ENCODE results near the gene OGT.
"Not testable (repeated sequence)": the region's sequence is repeated elsewhere in the genome, so short reads cannot be mapped to it uniquely, and the experiment has no call there.

OGT gene

GRCh38 chrX:71603618-71604017, 70.7 kb downstream of the OGT start:
- no peak overlapping the region for H3K9ac ChIP-seq (ENCODE audit: low read depth, low read length)
- no peak overlapping the region for H3K4me3 ChIP-seq (ENCODE audit: low read depth, low read length)
- H3K9me3 ChIP-seq (ENCODE audit: control insufficient read depth, insufficient read depth, low read length): no peaks in the 10 kb centered on the region
- peaks cover 5% of the 10 kb centered on the region for H3K36me3 ChIP-seq (ENCODE audit: control insufficient read depth, insufficient read depth, low read length)
- H3K27me3 ChIP-seq (ENCODE audit: control insufficient read depth, insufficient read depth, low read length): no peaks in the 10 kb centered on the region
- H3K4me1 ChIP-seq (ENCODE audit: control insufficient read depth, insufficient read depth, low read length): no peaks in the 10 kb centered on the region

DNA sequence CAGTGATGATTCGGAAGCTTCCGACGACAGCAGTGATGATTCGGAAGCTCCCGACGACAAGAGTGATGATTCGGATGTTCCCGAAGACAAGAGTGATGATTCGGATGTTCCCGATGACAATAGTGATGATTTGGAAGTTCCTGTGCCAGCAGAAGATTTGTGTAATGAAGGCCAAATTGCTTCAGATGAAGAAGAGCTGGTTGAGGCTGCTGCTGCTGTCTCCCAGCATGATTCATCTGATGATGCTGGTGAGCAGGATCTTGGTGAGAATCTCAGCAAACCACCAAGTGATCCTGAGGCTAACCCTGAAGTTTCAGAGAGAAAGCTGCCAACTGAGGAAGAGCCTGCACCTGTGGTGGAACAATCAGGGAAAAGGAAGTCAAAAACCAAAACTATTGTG, 71.2 kb downstream of the OGT start:
- Histone ChIP-seq H3K36me3 (ENCODE audit: control insufficient read depth, insufficient read depth, low read length) (peaks cover 5% of the 10 kb centered on the region), H3K27me3 (ENCODE audit: control insufficient read depth, insufficient read depth, low read length) (no peaks in the 10 kb centered on the region), H3K4me3 (ENCODE audit: low read depth, low read length) (no peak overlapping the region), H3K9ac (ENCODE audit: low read depth, low read length) (no peak overlapping the region), H3K4me1 (ENCODE audit: control insufficient read depth, insufficient read depth, low read length) (no peaks in the 10 kb centered on the region), H3K9me3 (ENCODE audit: control insufficient read depth, insufficient read depth, low read length) (no peaks in the 10 kb centered on the region)

DNA sequence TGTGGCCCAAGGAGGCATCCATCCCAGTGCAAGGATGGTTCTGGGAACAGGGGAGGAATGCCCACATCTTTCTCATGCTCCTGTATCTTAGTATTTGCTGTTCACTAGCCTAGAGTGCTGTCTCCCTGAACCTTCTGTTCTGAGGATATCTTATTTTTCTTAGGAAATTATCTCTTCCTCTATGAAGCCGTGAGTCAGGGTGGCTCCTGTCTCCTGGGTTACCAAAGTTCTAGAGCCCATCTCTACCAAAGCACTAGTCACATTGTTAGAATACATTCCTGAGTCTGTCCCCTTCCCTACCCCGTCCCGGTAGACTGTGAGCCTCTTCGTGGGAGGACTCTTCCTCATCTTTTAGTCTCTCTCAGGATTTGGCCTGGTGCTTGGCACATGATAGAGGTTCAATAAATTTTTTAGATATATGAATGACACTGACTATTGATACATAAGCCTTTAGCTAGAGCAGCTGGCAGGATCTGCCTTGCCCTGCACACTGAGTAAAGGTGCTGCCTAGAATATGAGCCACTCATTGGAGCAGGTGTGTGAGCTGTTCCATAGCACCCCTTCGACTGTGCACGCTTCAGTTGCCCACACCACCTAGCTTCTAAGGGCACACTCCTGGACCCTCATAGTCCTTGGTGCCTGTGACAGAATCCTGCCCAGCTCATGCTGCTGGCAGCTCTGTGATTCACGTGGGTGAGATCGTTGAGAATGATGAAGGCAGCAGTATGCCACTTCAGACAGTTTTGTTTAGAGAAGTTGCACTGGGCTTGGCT, 72.1 kb downstream of the OGT start:
- H3K4me1 ChIP-seq (ENCODE audit: control insufficient read depth, insufficient read depth, low read length): no peaks in the 10 kb centered on the region
- no peak overlapping the region for H3K9ac ChIP-seq (ENCODE audit: low read depth, low read length)
- peaks cover 5% of the 10 kb centered on the region for H3K36me3 ChIP-seq (ENCODE audit: control insufficient read depth, insufficient read depth, low read length)
- no peak overlapping the region for H3K4me3 ChIP-seq (ENCODE audit: low read depth, low read length)
- no peaks in the 10 kb centered on the region for H3K27me3 ChIP-seq (ENCODE audit: control insufficient read depth, insufficient read depth, low read length)
- no peaks in the 10 kb centered on the region for H3K9me3 ChIP-seq (ENCODE audit: control insufficient read depth, insufficient read depth, low read length)

- H3K9me3 ChIP-seq (ENCODE audit: control insufficient read depth, insufficient read depth, low read length): no peaks in the 10 kb centered on the region
- peaks cover 5% of the 10 kb centered on the region for H3K36me3 ChIP-seq (ENCODE audit: control insufficient read depth, insufficient read depth, low read length)
- H3K4me1 ChIP-seq (ENCODE audit: control insufficient read depth, insufficient read depth, low read length): no peaks in the 10 kb centered on the region
- H3K27me3 ChIP-seq (ENCODE audit: control insufficient read depth, insufficient read depth, low read length): no peaks in the 10 kb centered on the region
- H3K4me3 ChIP-seq (ENCODE audit: low read depth, low read length): no peak overlapping the region
- H3K9ac ChIP-seq (ENCODE audit: low read depth, low read length): no peak overlapping the region
These were observed 73.8 kb downstream of the OGT start for GRCh38 chrX:71606536-71607216.

GRCh38 chrX:71607488-71607887, 74.6 kb downstream of the OGT start:
- Histone ChIP-seq H3K36me3 (ENCODE audit: control insufficient read depth, insufficient read depth, low read length) (peaks cover 5% of the 10 kb centered on the region), H3K4me1 (ENCODE audit: control insufficient read depth, insufficient read depth, low read length) (no peaks in the 10 kb centered on the region), H3K4me3 (ENCODE audit: low read depth, low read length) (no peak overlapping the region), H3K27me3 (ENCODE audit: control insufficient read depth, insufficient read depth, low read length) (no peaks in the 10 kb centered on the region), H3K9me3 (ENCODE audit: control insufficient read depth, insufficient read depth, low read length) (no peaks in the 10 kb centered on the region), H3K9ac (ENCODE audit: low read depth, low read length) (no peak overlapping the region)

DNA sequence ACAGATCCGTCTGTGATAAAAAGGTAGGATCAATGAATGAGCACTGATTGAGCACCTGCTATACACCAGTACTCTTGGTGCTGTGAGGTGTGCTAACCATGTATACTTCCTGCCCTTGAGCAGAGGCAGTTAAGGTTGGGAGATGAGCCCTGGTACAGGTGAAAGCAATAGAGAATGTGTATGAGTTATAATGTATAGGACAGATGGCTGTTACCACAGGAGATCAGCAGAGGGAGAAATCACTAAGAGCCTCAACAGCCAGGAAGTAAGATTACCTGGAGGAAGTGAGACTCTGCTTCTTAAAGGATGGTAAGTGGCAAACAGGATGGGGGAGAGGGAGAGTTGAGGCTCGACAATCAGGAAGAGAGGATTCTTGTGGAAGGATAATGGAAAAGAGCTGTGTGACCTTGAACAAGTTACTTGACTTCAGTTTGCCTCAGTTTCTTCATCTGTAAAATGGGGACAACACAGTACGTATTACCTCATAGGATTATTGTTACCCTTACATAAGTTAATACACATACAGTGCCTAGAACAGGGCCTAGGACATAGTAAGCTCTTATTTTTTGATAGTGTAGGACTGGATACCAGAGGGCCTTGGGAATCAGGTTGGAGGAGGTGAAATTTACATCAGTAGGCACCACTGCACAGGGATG, 76.3 kb downstream of the OGT start:
- Histone ChIP-seq H3K9me3 (ENCODE audit: control insufficient read depth, insufficient read depth, low read length) (no peaks in the 10 kb centered on the region), H3K27me3 (ENCODE audit: control insufficient read depth, insufficient read depth, low read length) (no peaks in the 10 kb centered on the region), H3K9ac (ENCODE audit: low read depth, low read length) (no peak overlapping the region), H3K4me1 (ENCODE audit: control insufficient read depth, insufficient read depth, low read length) (no peaks in the 10 kb centered on the region), H3K4me3 (ENCODE audit: low read depth, low read length) (no peak overlapping the region), H3K36me3 (ENCODE audit: control insufficient read depth, insufficient read depth, low read length) (peaks cover 5% of the 10 kb centered on the region)

GRCh38 chrX:71611736-71612135, 78.8 kb downstream of the OGT start:
- H3K4me1 ChIP-seq (ENCODE audit: control insufficient read depth, insufficient read depth, low read length); H3K27me3 ChIP-seq (ENCODE audit: control insufficient read depth, insufficient read depth, low read length); H3K9ac ChIP-seq (ENCODE audit: low read depth, low read length); H3K4me3 ChIP-seq (ENCODE audit: low read depth, low read length); H3K36me3 ChIP-seq (ENCODE audit: control insufficient read depth, insufficient read depth, low read length); H3K9me3 ChIP-seq (ENCODE audit: control insufficient read depth, insufficient read depth, low read length): not testable (repeated sequence)

- H3K27me3 ChIP-seq (ENCODE audit: control insufficient read depth, insufficient read depth, low read length): no peaks in the 10 kb centered on the region
- H3K4me3 ChIP-seq (ENCODE audit: low read depth, low read length): no peak overlapping the region
- no peaks in the 10 kb centered on the region for H3K36me3 ChIP-seq (ENCODE audit: control insufficient read depth, insufficient read depth, low read length)
- H3K9ac ChIP-seq (ENCODE audit: low read depth, low read length): no peak overlapping the region
- no peaks in the 10 kb centered on the region for H3K4me1 ChIP-seq (ENCODE audit: control insufficient read depth, insufficient read depth, low read length)
- H3K9me3 ChIP-seq (ENCODE audit: control insufficient read depth, insufficient read depth, low read length): no peaks in the 10 kb centered on the region
These were observed 79.4 kb downstream of the OGT start for GRCh38 chrX:71612256-71612655.

GRCh38 chrX:71615056-71615455, 82.2 kb downstream of the OGT start:
- no peaks in the 10 kb centered on the region for H3K27me3 ChIP-seq (ENCODE audit: control insufficient read depth, insufficient read depth, low read length)
- H3K36me3 ChIP-seq (ENCODE audit: control insufficient read depth, insufficient read depth, low read length): no peaks in the 10 kb centered on the region
- no peaks in the 10 kb centered on the region for H3K4me1 ChIP-seq (ENCODE audit: control insufficient read depth, insufficient read depth, low read length)

DNA sequence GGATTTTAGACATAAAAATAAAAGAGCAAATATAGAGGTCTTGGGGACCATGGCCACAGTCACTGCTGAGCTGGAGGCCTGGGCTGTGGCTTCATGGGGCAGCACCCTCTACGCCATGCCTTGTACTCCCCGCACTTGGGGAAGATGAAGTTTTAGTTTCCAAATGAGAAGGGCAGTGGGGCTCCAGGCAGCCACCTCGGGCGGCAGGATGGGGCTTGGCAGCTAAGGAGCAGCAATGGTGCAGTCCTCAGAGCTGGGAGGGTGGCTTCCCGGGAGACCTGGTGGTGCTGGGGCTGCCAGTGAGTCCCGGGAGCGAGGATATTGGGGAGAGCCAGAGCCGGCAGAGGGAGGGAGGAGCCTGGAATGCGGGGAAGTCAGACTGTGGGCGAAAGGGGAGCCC, 83.0 kb downstream of the OGT start:
- no peak overlapping the region for H3K9ac ChIP-seq (ENCODE audit: low read depth, low read length)
- H3K4me1 ChIP-seq (ENCODE audit: control insufficient read depth, insufficient read depth, low read length): no peaks in the 10 kb centered on the region
- H3K4me3 ChIP-seq (ENCODE audit: low read depth, low read length): no peak overlapping the region
- no peaks in the 10 kb centered on the region for H3K9me3 ChIP-seq (ENCODE audit: control insufficient read depth, insufficient read depth, low read length)
- H3K36me3 ChIP-seq (ENCODE audit: control insufficient read depth, insufficient read depth, low read length): no peaks in the 10 kb centered on the region
- no peaks in the 10 kb centered on the region for H3K27me3 ChIP-seq (ENCODE audit: control insufficient read depth, insufficient read depth, low read length)

More at GRCh38 chrX:71615056-71615455, 82.2 kb downstream of the OGT start:
- Histone ChIP-seq H3K9me3 (ENCODE audit: control insufficient read depth, insufficient read depth, low read length) (no peaks in the 10 kb centered on the region), H3K4me3 (ENCODE audit: low read depth, low read length) (no peak overlapping the region), H3K9ac (ENCODE audit: low read depth, low read length) (no peak overlapping the region)

DNA sequence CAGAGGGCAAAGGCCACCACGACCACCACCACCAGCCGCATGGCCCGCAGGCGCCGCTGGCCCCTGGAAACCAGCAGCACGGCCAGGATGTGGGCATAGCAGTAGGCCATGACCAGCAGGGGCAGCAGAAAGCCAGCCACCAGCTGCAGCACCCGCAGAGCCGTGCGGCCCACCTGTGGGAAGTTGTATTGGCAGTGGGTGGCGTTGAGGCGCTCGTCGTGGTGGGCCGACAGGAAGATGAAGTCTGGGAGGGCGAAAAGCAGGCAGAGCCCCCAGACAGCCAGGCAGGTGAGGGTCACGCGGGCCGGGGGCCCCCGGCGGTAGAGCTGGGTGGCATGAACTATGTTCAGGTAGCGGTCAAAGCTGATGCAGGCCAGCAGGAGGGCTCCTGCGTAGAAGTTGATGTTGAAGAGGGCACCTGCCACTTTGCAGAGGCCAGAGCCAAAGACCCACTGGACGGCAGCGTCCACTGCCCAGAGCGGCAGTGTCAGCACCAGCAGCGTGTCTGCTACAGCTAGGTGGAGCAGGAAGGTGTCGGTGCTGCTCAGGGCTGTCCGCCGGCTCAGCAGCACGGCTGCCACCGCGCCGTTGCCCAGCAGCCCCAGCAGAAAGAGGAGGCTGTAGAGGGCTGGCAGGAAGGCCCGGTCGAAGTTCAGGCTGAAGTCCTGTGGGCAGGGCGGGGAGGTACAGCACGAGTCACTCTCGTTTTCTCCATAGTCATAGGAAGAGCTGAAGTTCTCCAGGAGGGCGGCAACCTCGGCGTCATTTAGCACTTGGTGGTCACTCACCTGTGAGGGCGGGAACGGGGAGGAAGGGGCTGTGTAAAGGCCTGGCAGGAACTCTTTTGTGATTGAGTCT, 84.0 kb downstream of the OGT start:
- Histone ChIP-seq H3K9me3 (ENCODE audit: control insufficient read depth, insufficient read depth, low read length) (peaks cover 3% of the 10 kb centered on the region), H3K4me3 (ENCODE audit: low read depth, low read length) (no peak overlapping the region), H3K4me1 (ENCODE audit: control insufficient read depth, insufficient read depth, low read length) (no peaks in the 10 kb centered on the region), H3K9ac (ENCODE audit: low read depth, low read length) (no peak overlapping the region), H3K36me3 (ENCODE audit: control insufficient read depth, insufficient read depth, low read length) (no peaks in the 10 kb centered on the region), H3K27me3 (ENCODE audit: control insufficient read depth, insufficient read depth, low read length) (no peaks in the 10 kb centered on the region)

Measured in iPS-15b (cell line).